CD4-positive, alpha-beta T cell treated with Interleukin-6 at 100 ng/mL for 8 hours (primary cell): ENCODE data around the gene RER1.

Source experiments
- DNase-seq: peaks from one replicate; pipeline ENCODE4 v3.0.0-alpha.2; 2020; ENCODE audit warnings: mixed read lengths, low spot score

Gene RER1

DNA sequence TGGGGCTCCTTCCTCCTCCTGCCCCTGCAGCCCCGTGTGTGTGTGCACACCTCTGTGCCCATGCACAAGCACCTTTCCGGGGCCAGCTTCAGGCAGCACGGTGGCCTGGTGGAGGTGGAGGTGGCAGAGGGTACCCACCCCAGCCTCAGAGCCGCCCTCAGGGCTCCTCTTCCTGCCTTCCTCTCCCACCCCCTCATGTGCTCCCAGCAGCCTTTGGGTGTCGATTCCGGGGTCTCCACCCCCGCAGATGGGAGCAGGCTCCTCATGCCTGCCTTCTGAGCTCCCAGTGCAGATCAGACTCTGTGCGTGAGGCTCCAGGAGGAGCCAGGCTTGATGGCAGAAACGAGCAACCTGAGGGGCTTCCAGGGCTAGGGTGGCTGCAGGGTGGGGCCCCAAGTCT, 55.2 kb downstream of the RER1 start:
- DNase-seq: no peak

DNA sequence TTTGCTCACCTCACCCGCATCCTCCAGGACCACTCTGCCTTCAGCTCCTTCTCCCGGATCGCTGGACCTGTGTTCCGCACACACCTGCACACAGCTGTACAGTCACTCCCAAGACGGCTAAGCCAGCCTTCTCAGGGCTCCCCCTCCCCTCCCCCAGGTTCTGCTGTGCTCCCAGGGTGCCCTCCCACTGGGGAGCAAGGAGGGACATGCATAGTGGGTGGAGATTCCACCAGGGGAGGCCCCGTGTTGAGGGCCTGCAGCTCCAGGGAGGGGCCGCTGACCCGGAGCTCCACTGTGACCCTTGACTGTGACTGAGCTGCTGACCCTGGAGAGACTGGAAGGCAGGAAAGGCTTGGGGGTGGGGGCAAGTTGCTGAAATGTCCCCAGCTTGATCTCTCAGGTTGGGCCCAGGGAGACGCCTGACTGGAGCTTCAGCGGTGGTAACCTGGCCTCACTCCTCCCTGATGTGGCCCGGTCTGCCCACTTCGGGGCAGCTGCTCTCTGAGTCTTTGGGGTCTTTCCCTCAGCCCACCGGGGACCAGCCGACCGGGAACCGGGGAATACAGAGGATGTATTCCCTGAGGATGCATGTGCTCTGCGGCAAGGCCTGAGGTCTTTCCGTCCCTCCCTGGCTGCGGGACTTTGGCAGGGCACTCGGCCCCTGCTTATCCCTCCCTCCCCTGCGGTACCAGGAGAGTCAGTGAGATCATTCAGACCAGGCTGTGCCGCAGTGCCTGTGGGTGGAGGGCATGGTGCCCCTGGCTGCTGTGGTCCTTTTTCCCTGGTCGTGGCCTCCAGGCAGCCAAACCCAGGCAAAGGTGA, 55.8 kb downstream of the RER1 start:
- no peak for DNase-seq

GRCh38 chr1:2448098-2448445, 56.4 kb downstream of the RER1 start:
- DNase-seq: no peak

- no peak for DNase-seq
Measured at GRCh38 chr1:2449636-2450454, 58.2 kb downstream of the RER1 start.

DNA sequence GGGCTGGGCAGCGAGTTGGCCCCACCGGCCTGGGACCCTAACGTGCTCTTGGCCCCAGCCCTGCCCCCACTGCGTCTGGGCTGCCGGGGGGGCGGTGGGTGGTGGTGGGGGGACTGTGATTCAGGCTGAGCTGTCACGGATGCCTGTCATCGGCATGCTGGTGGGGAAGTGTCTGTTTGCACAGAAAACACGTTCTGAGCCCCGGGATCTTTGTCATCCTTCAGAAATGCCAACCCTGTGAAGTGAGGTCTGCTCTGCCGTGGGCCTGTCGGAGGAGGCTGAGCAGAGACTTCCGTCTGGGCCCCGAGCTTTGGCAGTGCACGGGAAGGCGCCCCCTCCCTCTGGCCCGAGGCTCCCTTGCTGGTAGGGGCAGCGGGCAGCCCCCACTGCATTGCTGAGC, 60.1 kb downstream of the RER1 start:
- DNase-seq: no peak

DNA sequence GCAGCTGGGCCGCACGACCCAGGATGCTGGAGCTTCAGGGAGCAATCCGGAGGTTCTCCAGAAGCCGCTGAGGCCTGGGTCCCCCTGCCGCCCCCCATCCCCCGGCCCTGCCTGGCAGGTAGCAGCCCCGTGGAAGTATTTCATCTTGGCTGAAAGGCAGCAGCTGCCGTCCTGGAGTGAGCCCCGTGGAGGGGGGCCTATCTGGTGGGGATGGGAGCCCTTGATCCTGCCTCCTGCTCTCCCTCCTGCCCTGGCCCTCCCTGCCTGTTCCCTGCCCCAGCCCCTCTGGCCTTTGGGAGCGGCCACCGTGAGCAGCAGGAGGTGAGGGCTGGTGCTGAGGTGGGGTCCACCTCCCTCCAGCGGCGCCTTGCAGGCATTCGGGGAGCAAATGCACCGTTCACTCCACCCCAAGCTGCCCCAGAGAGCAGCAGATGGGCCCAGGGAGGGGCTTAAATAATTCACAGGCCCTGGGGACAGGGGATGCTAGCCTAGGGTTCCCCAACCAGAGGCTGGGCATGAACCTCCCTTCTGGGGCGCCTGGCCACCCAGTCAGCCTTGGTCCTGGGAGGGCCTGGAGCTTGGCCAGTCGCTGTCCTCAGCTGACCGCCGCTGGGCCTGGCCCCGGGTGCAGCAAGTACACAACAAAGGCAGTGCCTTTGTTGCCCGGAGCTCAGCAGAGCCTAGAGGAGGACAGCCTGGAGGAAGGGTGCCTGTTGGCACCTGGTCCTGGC, 60.7 kb downstream of the RER1 start:
- no peak for DNase-seq

DNA sequence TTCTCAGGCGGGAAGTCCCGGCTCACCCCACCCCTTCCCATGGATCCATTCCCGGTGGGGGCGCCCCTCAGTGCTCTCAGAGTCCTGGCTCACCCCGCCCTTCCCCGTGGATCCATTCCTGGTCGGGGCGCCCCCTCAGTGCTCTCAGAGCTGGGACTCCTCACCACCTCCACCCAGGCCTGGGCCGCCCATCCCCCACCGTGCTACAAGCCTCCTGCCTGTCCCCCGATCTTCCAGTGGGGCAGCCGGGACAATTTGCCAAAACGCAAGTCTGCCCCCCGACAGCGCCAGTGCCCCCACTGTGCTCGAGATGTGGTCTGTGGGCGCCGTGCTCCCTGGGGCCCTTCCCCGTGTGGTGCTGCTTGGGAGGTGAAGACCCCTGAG, 61.3 kb downstream of the RER1 start:
- DNase-seq: no peak

GRCh38 chr1:2454227-2454626, 62.6 kb downstream of the RER1 start:
- DNase-seq: no peak
